ENCODE results near the gene MUC2. TPM values are rescaled to one million over a fixed set of nuclear protein-coding genes. Genes with fewer than 3 reads are reported as not detected.

MUC2 gene
- total RNA-seq, 1 donor from 2014 or later = 2.7 TPM

DNA sequence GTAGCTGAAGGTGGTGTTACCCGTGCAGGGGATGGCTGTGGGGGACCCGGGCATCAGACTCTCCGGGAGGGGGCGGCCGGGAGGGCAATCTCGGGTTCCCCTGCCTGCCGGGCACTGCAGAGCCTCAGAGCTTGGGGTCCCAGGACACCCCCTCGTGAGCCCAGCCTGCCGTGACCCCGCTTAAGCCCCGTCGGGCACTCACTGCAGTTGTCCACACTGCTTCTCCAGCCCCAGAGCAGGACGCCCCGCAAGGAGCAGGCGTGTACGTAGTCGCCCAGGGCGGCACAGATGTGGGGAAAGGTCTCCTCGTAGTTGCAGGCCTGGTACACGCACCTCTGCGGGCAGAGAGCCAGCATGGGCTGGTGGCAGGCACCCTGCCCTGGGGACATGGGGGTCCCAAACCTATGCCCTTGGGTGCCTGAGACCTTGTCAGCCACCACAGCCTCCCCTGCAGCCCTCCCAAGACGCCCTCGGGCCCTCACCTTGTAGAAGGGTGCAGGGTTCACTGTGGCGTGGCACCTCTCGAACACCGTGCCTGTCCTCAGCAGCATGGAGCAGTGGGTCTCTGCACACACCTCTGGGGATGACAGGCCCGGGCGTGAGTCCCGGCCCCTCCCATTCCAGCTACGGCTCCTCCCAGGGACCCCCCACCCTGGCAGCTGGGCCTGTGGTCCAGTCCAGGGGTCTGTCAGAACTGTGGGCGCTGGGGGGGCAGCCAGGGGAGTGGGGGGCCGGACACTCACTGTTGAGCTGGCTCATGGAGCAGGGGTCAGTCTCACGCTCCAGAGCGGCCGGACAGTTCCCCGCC is 47.0 kb upstream of the MUC2 start:
- no peaks in the 10 kb centered on the region for H3K9me3 Mint-ChIP-seq
- H3K4me3 Mint-ChIP-seq = no peak overlapping the region
- no peak for DNase-seq (ENCODE audit: extremely low spot score, unreplicated experiment)
- no peaks in the 10 kb centered on the region for H3K27me3 Mint-ChIP-seq
- H3K36me3 Mint-ChIP-seq = no peaks in the 10 kb centered on the region
- TF ChIP-seq CTCF (conservative IDR thresholded peaks at IDR 0.05) = no peak
- H3K27ac Mint-ChIP-seq = no peak overlapping the region
- H3K4me1 Mint-ChIP-seq (ENCODE audit: unreplicated experiment) = no peaks in the 10 kb centered on the region

- no peaks in the 10 kb centered on the region for H3K4me1 Mint-ChIP-seq (ENCODE audit: unreplicated experiment)
- no peak for TF ChIP-seq CTCF (conservative IDR thresholded peaks at IDR 0.05)
- H3K27me3 Mint-ChIP-seq = no peaks in the 10 kb centered on the region
- no peak for DNase-seq (ENCODE audit: extremely low spot score, unreplicated experiment)
- no peak overlapping the region for H3K27ac Mint-ChIP-seq
- no peaks in the 10 kb centered on the region for H3K36me3 Mint-ChIP-seq
- H3K4me3 Mint-ChIP-seq = no peak overlapping the region
- H3K9me3 Mint-ChIP-seq = no peaks in the 10 kb centered on the region
Observed at GRCh38 chr11:1028291-1028540, 46.5 kb upstream of the MUC2 start.

GRCh38 chr11:1028616-1029015 is 46.1 kb upstream of the MUC2 start:
- no peak overlapping the region for H3K27ac Mint-ChIP-seq
- no peaks in the 10 kb centered on the region for H3K4me1 Mint-ChIP-seq (ENCODE audit: unreplicated experiment)
- no peak for DNase-seq (ENCODE audit: extremely low spot score, unreplicated experiment)
- no peaks in the 10 kb centered on the region for H3K27me3 Mint-ChIP-seq
- H3K9me3 Mint-ChIP-seq = no peaks in the 10 kb centered on the region
- no peak overlapping the region for H3K4me3 Mint-ChIP-seq
- no peaks in the 10 kb centered on the region for H3K36me3 Mint-ChIP-seq
- no peak for TF ChIP-seq CTCF (conservative IDR thresholded peaks at IDR 0.05)

DNA sequence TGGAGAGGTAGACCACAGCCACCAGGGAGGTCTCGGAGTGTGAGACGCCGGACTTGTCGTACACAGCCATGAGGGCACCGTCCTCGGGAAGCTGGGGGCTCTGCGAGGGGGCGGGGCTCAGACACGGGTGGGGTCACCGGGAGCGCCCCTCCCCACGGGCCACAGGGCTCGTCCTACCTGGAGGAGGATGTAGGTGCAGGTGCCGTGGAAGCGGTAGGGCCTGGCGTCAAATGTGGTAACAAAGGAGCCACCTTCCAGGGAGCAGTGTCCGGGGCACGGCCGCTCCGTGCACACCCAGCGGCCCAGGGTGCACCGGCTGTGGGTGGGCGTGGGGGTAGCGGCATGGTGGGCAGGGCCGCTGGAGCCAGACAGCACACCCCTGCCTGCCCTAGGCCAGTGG is 45.6 kb upstream of the MUC2 start:
- no peaks in the 10 kb centered on the region for H3K27me3 Mint-ChIP-seq
- H3K36me3 Mint-ChIP-seq = no peaks in the 10 kb centered on the region
- H3K9me3 Mint-ChIP-seq = no peaks in the 10 kb centered on the region
- H3K4me3 Mint-ChIP-seq = no peak overlapping the region
- no peak overlapping the region for H3K27ac Mint-ChIP-seq
- DNase-seq (ENCODE audit: extremely low spot score, unreplicated experiment) = no peak
- no peak for TF ChIP-seq CTCF (conservative IDR thresholded peaks at IDR 0.05)
- no peaks in the 10 kb centered on the region for H3K4me1 Mint-ChIP-seq (ENCODE audit: unreplicated experiment)

GRCh38 chr11:1029654-1030053 is 45.0 kb upstream of the MUC2 start:
- Mint-ChIP-seq H3K27ac (no peak overlapping the region), H3K4me1 (ENCODE audit: unreplicated experiment) (no peaks in the 10 kb centered on the region), H3K9me3 (no peaks in the 10 kb centered on the region), H3K4me3 (no peak overlapping the region), H3K27me3 (no peaks in the 10 kb centered on the region), H3K36me3 (no peaks in the 10 kb centered on the region)
- DNase-seq (ENCODE audit: extremely low spot score, unreplicated experiment) = no peak
- no peak for TF ChIP-seq CTCF (conservative IDR thresholded peaks at IDR 0.05)

DNA sequence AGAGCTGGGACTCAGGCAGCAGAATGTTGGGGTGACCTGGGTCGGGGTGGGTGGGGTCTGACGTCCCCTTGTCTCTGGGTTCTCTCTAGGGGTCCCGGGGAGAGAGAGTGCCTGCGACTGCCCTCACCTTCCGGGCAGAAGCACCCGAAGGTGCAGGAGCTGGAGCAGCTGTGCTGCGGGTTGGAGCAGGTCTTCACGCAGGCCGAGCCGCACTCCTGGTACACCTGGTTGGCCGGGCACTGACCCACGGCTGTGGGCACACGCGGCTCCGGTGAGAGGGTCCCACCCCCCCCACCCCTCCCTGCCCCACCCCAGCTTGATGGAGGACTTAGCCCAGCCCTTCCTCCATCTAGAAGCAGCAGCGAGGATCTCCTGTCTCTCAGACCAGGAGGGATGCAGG is 44.6 kb upstream of the MUC2 start:
- DNase-seq (ENCODE audit: extremely low spot score, unreplicated experiment) = no peak
- no peak overlapping the region for H3K4me3 Mint-ChIP-seq
- no peaks in the 10 kb centered on the region for H3K27me3 Mint-ChIP-seq
- no peak for TF ChIP-seq CTCF (conservative IDR thresholded peaks at IDR 0.05)
- no peak overlapping the region for H3K27ac Mint-ChIP-seq
- no peaks in the 10 kb centered on the region for H3K4me1 Mint-ChIP-seq (ENCODE audit: unreplicated experiment)
- no peaks in the 10 kb centered on the region for H3K9me3 Mint-ChIP-seq
- H3K36me3 Mint-ChIP-seq = no peaks in the 10 kb centered on the region

All from type B pancreatic cell (in vitro differentiated cells).